DOHH2 (cell line): ENCODE measurements around the gene VEGFA.
A peak's percentile ranks its signal among the peaks of the same experiment; 100 is the strongest.
"Not testable (repeated sequence)": the region's sequence is repeated elsewhere in the genome, so short reads cannot be mapped to it uniquely, and the experiment has no call there.

Experiments used
- H3F3A ChIP-seq: fragments of 200-600 bp; sonication (generic), shearing (Covaris generic); 2 replicates; pipeline ENCODE4 v1.6.0; 2016; ENCODE audit warnings: antibody characterized with exemption, mild to moderate bottlenecking; ENCODE audit not compliant: control insufficient read depth, insufficient read depth
- H3K27ac ChIP-seq: fragments of 200-600 bp; sonication (generic); 2 replicates; pipeline ENCODE4 v1.5.1; 2014; ENCODE audit warnings: low read depth, mild to moderate bottlenecking, low read length, moderate library complexity
- H3K27me3 ChIP-seq: fragments of 200-600 bp; sonication (generic); 2 replicates; pipeline ENCODE4 v1.6.1; 2014; ENCODE audit warnings: mild to moderate bottlenecking, low read length, mixed read lengths; ENCODE audit not compliant: control insufficient read depth
- H3K36me3 ChIP-seq: fragments of 200-600 bp; sonication (generic); 2 replicates; pipeline ENCODE4 v1.6.1; 2014; ENCODE audit warnings: mild to moderate bottlenecking, low read length, moderate library complexity, mixed read lengths; ENCODE audit not compliant: control insufficient read depth
- H3K4me1 ChIP-seq: fragments of 200-600 bp; sonication (generic); 2 replicates; pipeline ENCODE4 v1.6.1; 2014; ENCODE audit warnings: mild to moderate bottlenecking, low read length, mixed read lengths; ENCODE audit not compliant: control insufficient read depth
- H3K4me2 ChIP-seq: fragments of 200-600 bp; sonication (generic); 2 replicates; pipeline ENCODE4 v1.6.0; 2014; ENCODE audit warnings: mild to moderate bottlenecking, low read length, moderate library complexity
- H3K4me3 ChIP-seq: fragments of 200-600 bp; sonication (generic); 2 replicates; pipeline ENCODE4 v1.5.1; 2014; ENCODE audit warnings: mild to moderate bottlenecking, low read length, mixed read lengths
- H3K79me2 ChIP-seq: fragments of 200-600 bp; sonication (generic); 2 replicates; pipeline ENCODE4 v1.6.1; 2014; ENCODE audit warnings: mild to moderate bottlenecking, low read length, mixed read lengths; ENCODE audit not compliant: control insufficient read depth
- H3K9me2 ChIP-seq: fragments of 200-600 bp; sonication (generic); replicated peaks from 2 replicates; pipeline ENCODE4 v1.6.1; 2014; ENCODE audit warnings: mild to moderate bottlenecking, low read length, mixed read lengths; ENCODE audit not compliant: control insufficient read depth
- H3K9me3 ChIP-seq: fragments of 200-600 bp; sonication (generic); 2 replicates; pipeline ENCODE4 v1.6.1; 2014; ENCODE audit warnings: antibody characterized with exemption, low read length, mixed read lengths; ENCODE audit not compliant: control insufficient read depth, insufficient read depth
- H4K20me1 ChIP-seq: fragments of 200-600 bp; sonication (generic); 2 replicates; pipeline ENCODE4 v1.6.0; 2014; ENCODE audit warnings: low read depth, mild to moderate bottlenecking, antibody characterized with exemption, low read length, moderate library complexity; ENCODE audit not compliant: control insufficient read depth, insufficient read depth
- EZH2phosphoT487 ChIP-seq: fragments of 200-600 bp; sonication (generic); IDR thresholded peaks from 2 replicates; pipeline ENCODE4 v1.6.1; 2017; ENCODE audit warnings: borderline replicate concordance, mild to moderate bottlenecking, antibody characterized with exemption, low read length, moderate library complexity, mixed read lengths
- TF ChIP-seq, protein P1 (sequence below): fragments of 200-600 bp; sonication (generic); IDR thresholded peaks from one replicate; pipeline ENCODE4 v1.5.1; 2014; ENCODE audit warnings: antibody characterized with exemption, mild to moderate bottlenecking, low read depth, low read length; ENCODE audit not compliant: poor library complexity, severe bottlenecking

Gene VEGFA

DNA sequence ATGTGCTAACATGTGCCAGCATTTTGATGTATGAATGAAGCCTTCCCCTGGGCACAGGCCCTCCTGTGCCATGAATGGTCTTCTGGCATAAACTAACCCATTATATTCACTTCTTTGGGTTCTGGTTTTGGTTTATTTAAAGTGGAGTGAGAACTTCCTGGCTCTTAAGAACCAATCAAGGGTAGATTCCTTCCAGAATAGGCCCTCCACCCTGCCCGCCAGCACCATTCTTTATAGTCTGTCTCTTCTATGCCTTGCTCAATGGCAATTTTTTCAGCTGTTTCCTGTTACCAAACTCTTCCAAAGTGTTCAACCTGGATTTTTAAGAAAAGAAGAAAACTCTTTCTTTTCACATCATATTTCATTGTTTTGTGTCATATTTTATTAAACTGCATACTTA lies 44.1 kb downstream of the VEGFA start:
- Histone ChIP-seq H3K9me3 (no peaks in the 10 kb centered on the region), H3K4me1 (no peaks in the 10 kb centered on the region), H3K36me3 (no peaks in the 10 kb centered on the region), H3K4me2 (no peak overlapping the region), H3K27ac (no peak overlapping the region), H3F3A (no peaks in the 10 kb centered on the region), H3K9me2 (no peaks in the 10 kb centered on the region), H3K79me2 (no peaks in the 10 kb centered on the region), H3K27me3 (0 out of 2 replicates have a peak, but pooled peaks cover 2% of the 10 kb centered on the region), H3K4me3 (no peak overlapping the region), H4K20me1 (no peaks in the 10 kb centered on the region)
- no peak for TF ChIP-seq EZH2phosphoT487
- TF ChIP-seq, protein P1, sequence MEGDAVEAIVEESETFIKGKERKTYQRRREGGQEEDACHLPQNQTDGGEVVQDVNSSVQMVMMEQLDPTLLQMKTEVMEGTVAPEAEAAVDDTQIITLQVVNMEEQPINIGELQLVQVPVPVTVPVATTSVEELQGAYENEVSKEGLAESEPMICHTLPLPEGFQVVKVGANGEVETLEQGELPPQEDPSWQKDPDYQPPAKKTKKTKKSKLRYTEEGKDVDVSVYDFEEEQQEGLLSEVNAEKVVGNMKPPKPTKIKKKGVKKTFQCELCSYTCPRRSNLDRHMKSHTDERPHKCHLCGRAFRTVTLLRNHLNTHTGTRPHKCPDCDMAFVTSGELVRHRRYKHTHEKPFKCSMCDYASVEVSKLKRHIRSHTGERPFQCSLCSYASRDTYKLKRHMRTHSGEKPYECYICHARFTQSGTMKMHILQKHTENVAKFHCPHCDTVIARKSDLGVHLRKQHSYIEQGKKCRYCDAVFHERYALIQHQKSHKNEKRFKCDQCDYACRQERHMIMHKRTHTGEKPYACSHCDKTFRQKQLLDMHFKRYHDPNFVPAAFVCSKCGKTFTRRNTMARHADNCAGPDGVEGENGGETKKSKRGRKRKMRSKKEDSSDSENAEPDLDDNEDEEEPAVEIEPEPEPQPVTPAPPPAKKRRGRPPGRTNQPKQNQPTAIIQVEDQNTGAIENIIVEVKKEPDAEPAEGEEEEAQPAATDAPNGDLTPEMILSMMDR, result no peak

DNA sequence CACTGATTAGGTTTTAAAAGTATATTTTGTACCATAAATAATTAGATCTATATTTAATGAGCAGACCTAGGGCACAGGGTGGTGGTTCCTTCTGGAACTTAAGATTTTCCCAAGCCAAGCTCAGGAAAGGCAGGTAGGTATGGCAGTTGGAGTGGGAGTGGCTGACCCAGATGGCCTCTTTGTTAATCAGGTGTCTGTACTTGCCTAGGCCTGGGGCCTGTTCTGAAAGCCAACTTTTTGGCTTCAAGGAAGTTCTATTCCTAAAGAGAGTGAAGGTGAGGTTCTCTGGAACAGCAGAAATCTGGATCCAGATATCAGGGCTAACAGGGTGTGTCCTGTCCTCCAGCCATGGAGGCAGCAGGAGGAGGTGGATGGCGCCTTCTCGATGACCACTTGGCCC lies 44.9 kb downstream of the VEGFA start:
- TF ChIP-seq, protein P1, result no peak
- H3K4me3 ChIP-seq, result no peak overlapping the region
- H3K4me2 ChIP-seq, result no peak overlapping the region
- H3K9me2 ChIP-seq, result no peaks in the 10 kb centered on the region
- H3K27ac ChIP-seq, result no peak overlapping the region
- peaks cover 4% of the 10 kb centered on the region; the same call in 1 of the 2 replicates for H3K27me3 ChIP-seq
- H3K9me3 ChIP-seq, result no peaks in the 10 kb centered on the region
- H3K4me1 ChIP-seq, result no peaks in the 10 kb centered on the region
- H3K36me3 ChIP-seq, result no peaks in the 10 kb centered on the region
- no peaks in the 10 kb centered on the region for H3F3A ChIP-seq
- no peaks in the 10 kb centered on the region for H4K20me1 ChIP-seq
- H3K79me2 ChIP-seq, result no peaks in the 10 kb centered on the region

DNA sequence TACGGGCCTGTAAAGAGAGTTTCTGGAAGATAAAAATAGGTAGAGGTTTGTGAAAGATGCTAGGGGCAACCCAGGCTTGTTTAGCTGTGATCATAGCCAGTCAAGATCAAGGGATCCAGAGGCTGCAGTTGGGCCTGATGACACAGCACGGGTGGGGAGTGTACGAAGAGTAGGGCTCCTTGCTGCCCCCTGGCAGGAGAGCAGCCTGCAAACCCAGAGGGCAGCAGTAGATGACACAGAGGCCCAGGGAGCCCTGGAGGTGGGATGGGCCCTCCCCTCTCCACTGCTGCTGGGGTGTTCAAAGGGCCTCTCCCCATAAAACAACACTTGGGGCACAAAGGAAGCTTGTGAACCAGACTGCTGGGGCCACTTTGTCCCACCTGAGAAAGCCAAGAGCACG lies 47.2 kb downstream of the VEGFA start:
- Histone ChIP-seq H3K4me3 (no peak overlapping the region), H3K36me3 (no peaks in the 10 kb centered on the region), H3F3A (no peaks in the 10 kb centered on the region), H3K79me2 (no peaks in the 10 kb centered on the region), H3K27me3 (peaks cover 14% of the 10 kb centered on the region), H3K9me2 (no peaks in the 10 kb centered on the region), H3K4me2 (no peak overlapping the region), H3K9me3 (no peaks in the 10 kb centered on the region), H4K20me1 (no peaks in the 10 kb centered on the region), H3K27ac (no peak overlapping the region), H3K4me1 (no peaks in the 10 kb centered on the region)
- TF ChIP-seq EZH2phosphoT487, result no peak
- TF ChIP-seq, protein P1, result peak; percentile 52

DNA sequence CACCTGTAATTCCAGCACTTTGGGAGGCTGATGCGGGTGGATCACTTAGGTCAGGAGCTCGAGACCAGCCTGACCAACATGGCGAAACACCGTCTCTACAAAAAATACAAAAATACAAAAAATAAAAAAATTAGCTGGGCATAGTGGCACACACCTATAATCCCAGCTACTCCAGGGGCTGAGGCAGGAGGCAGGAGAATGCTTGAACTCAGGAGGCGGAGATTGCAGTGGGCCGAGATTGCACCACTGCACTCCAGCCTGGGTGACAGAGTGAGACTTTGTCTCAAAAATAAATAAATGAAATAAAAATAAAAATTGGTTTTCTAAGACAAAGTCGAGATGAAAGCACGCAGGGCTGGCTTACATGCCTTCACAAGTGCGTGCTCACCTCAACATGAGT lies 49.0 kb downstream of the VEGFA start:
- H3K4me2 ChIP-seq, H3K9me3 ChIP-seq, H3F3A ChIP-seq, H3K4me3 ChIP-seq, H3K4me1 ChIP-seq, H3K36me3 ChIP-seq, H3K27ac ChIP-seq, H3K9me2 ChIP-seq, H3K79me2 ChIP-seq, H4K20me1 ChIP-seq: not testable (repeated sequence)
- peaks cover 20% of the 10 kb centered on the region for H3K27me3 ChIP-seq
